HepG2 (cell line): Measurements from ENCODE around the gene CD300C. TPM values are rescaled to one million over a fixed set of nuclear protein-coding genes. Genes with fewer than 3 reads are reported as not detected.

Source experiments
- AGO2 ChIP-seq: fragments of 200-400 bp; formaldehyde crosslinking; optimal IDR thresholded peaks from 2 replicates; pipeline ENCODE3; 2017; ENCODE audit warnings: mild to moderate bottlenecking, low read depth, low read length, moderate library complexity
- ARID3A ChIP-seq: IDR thresholded peaks from 2 replicates; pipeline ENCODE4 v1.6.1; 2012; ENCODE audit warnings: low read depth, low read length, improper control_type of control experiment
- HNRNPUL1 ChIP-seq: fragments of 200-400 bp; formaldehyde crosslinking; IDR thresholded peaks from 2 replicates; pipeline ENCODE4 v1.6.1; 2017; ENCODE audit warnings: low read depth, mild to moderate bottlenecking, low read length, moderate library complexity
- MAF1 ChIP-seq: sonication (generic); formaldehyde crosslinking; IDR thresholded peaks from 2 replicates; pipeline ENCODE4 v1.5.0; 2020; ENCODE audit warnings: missing genetic modification reagents, borderline replicate concordance
- MBD4 ChIP-seq: IDR thresholded peaks from 2 replicates; pipeline ENCODE4 v1.6.1; 2012; ENCODE audit warnings: low read length, inconsistent platforms, borderline replicate concordance
- MXI1 ChIP-seq: IDR thresholded peaks from 3 replicates; pipeline ENCODE4 v1.6.1; 2012; ENCODE audit warnings: low read depth, low read length, inconsistent platforms, borderline replicate concordance
- PATZ1 ChIP-seq: sonication (generic); formaldehyde crosslinking; IDR thresholded peaks from 2 replicates; pipeline ENCODE4 v1.4.0; 2020; ENCODE audit warnings: missing genetic modification reagents
- PAX8 ChIP-seq: sonication (generic); formaldehyde crosslinking; IDR thresholded peaks from 2 replicates; pipeline ENCODE4 v1.8.0; 2022; ENCODE audit warnings: mild to moderate bottlenecking, missing genetic modification reagents, borderline replicate concordance
- RAD21 ChIP-seq: fragments of 450-650 bp; formaldehyde crosslinking; IDR thresholded peaks from 2 replicates; pipeline ENCODE4 v1.5.0; 2020; ENCODE audit warnings: mild to moderate bottlenecking
- RXRB ChIP-seq: IDR thresholded peaks from 2 replicates; pipeline ENCODE4 v1.6.1; 2016; ENCODE audit warnings: borderline replicate concordance, missing genetic modification reagents, missing compliant biosample characterization
- SNAPC5 ChIP-seq: sonication (generic); formaldehyde crosslinking; IDR thresholded peaks from 2 replicates; pipeline ENCODE4 v1.8.1; 2023; ENCODE audit warnings: mild to moderate bottlenecking, missing genetic modification reagents, borderline replicate concordance
- TCF7L2 ChIP-seq: IDR thresholded peaks from 2 replicates; pipeline ENCODE4 v1.6.1; 2011; ENCODE audit warnings: mild to moderate bottlenecking, low read depth, low read length, moderate library complexity
- TEAD3 ChIP-seq: optimal IDR thresholded peaks from 2 replicates; pipeline ENCODE3; 2016; ENCODE audit warnings: borderline replicate concordance
- UBTF ChIP-seq: sonication (generic); formaldehyde crosslinking; IDR thresholded peaks from 2 replicates; pipeline ENCODE4 v1.4.0; 2020; ENCODE audit warnings: mild to moderate bottlenecking, missing genetic modification reagents
- XRCC5 ChIP-seq: fragments of 200-400 bp; formaldehyde crosslinking; optimal IDR thresholded peaks from 2 replicates; pipeline ENCODE3; 2017; ENCODE audit warnings: mild to moderate bottlenecking, low read length
- ZBTB20 ChIP-seq: sonication (generic); formaldehyde crosslinking; IDR thresholded peaks from 2 replicates; pipeline ENCODE4 v1.8.1; 2023; ENCODE audit warnings: missing genetic modification reagents, low read depth, mild to moderate bottlenecking, borderline replicate concordance
- ZNF251 ChIP-seq: sonication (generic); formaldehyde crosslinking; IDR thresholded peaks from 2 replicates; pipeline ENCODE4 v1.9.0; 2021; ENCODE audit warnings: mild to moderate bottlenecking, missing genetic modification reagents
- ZNF331 ChIP-seq: sonication (generic); formaldehyde crosslinking; IDR thresholded peaks from 2 replicates; pipeline ENCODE4 v1.4.0; 2020; ENCODE audit warnings: missing genetic modification reagents
- ZNF34 ChIP-seq: sonication (generic); formaldehyde crosslinking; IDR thresholded peaks from 2 replicates; pipeline ENCODE4 v1.4.0; 2020; ENCODE audit warnings: mild to moderate bottlenecking, missing genetic modification reagents, borderline replicate concordance
- ZNF598 ChIP-seq: sonication (generic); formaldehyde crosslinking; IDR thresholded peaks from 2 replicates; pipeline ENCODE4 v1.5.1; 2020; ENCODE audit warnings: mild to moderate bottlenecking, missing genetic modification reagents, borderline replicate concordance
- ZNF691 ChIP-seq: sonication (generic); formaldehyde crosslinking; IDR thresholded peaks from 2 replicates; pipeline ENCODE4 v1.4.0; 2020; ENCODE audit warnings: missing genetic modification reagents, low read depth, mild to moderate bottlenecking, borderline replicate concordance
- ZNF790 ChIP-seq: sonication (generic); formaldehyde crosslinking; IDR thresholded peaks from 2 replicates; pipeline ENCODE4 v1.8.0; 2022; ENCODE audit warnings: missing genetic modification reagents, mild to moderate bottlenecking, borderline replicate concordance
- ZSCAN21 ChIP-seq: sonication (generic); formaldehyde crosslinking; IDR thresholded peaks from 2 replicates; pipeline ENCODE4 v1.8.0; 2022; ENCODE audit warnings: mild to moderate bottlenecking, missing genetic modification reagents, moderate library complexity, borderline replicate concordance
- polyA plus RNA-seq, 8 experiments: library from polyadenylated mRNA; depleted of rRNA in 3 of 8; stranded (reverse) in 7 of 8; unstranded in 1 of 8; fragments of >200 nt; fragmentation: Illumina TruSeq in 4 of 8; extraction: Trizol in 4 of 8; gene quantifications; 2 replicates each; pipeline versions ENCODE4 v1.2.1 to v1.2.3, GENCODE V29; 2011 to 2016; ENCODE audit warnings: low read depth in 4 of 8, missing spikeins in 1 of 8, mixed read lengths in 1 of 8; ENCODE audit not compliant: insufficient read depth in 1 of 8
- total RNA-seq, 5 experiments: library from RNA; depleted of rRNA; stranded (reverse); fragments of >200 nt; fragmentation: Illumina TruSeq; extraction: Trizol; gene quantifications; 2 replicates each; pipeline ENCODE4 v1.2.3, GENCODE V29; 2016; ENCODE audit warnings: low read depth in 1 of 5

CD300C gene
- total and polyA plus RNA-seq, 2 of the 13 experiments (the other 11 are each of a cell fraction or from before 2014, with no cell fraction given): not detected

GRCh38 chr17:74493331-74493833 is 52.5 kb downstream of the CD300C start (continued):
- TF ChIP-seq ZNF251 (CRISPR knock-in tag) (no peak; the same call in 1 of the 2 replicates), TCF7L2 (no peak), AGO2 (no peak), ZNF331 (CRISPR knock-in tag) (0 out of 2 replicates have a peak, but pooled peaks have one; percentile 26), MBD4 (no peak), ARID3A (peak; percentile 74), ZBTB20 (CRISPR knock-in tag) (no peak), ZNF790 (CRISPR knock-in tag) (no peak), RAD21 (CRISPR knock-in tag) (peak; percentile 89), PAX8 (no peak), TEAD3 (CRISPR knock-in tag) (peak; percentile 36), XRCC5 (peak; percentile 65), UBTF (CRISPR knock-in tag) (no peak), ZNF691 (CRISPR knock-in tag) (peak; percentile 39; the same call in 1 of the 2 replicates), SNAPC5 (CRISPR knock-in tag) (no peak), RXRB (CRISPR knock-in tag) (peak; percentile 48; the same call in 1 of the 2 replicates), ZSCAN21 (CRISPR knock-in tag) (no peak), HNRNPUL1 (no peak), PATZ1 (0 out of 2 replicates have a peak, but pooled peaks have one; percentile 48), MXI1 (0 out of 3 replicates have a peak, but pooled peaks have one; percentile 17), ZNF34 (no peak), ZNF598 (CRISPR knock-in tag) (no peak), MAF1 (CRISPR knock-in tag) (no peak)
